NCI-H187 (cell line): Measurements from ENCODE around the gene SHC1.

ENCODE experiments used
- DNase-seq, 2 experiments: peaks; one replicate each; lab custom pipeline; 2025; lab: John Stamatoyannopoulos, UW

Gene SHC1

GRCh38 chr1:154973344-154974101, 3.0 kb upstream of the SHC1 start:
- DNase-seq = peak; percentile 95 to 97

- no peak for DNase-seq
These were observed 2.2 kb upstream of the SHC1 start for GRCh38 chr1:154972517-154973343.

DNA sequence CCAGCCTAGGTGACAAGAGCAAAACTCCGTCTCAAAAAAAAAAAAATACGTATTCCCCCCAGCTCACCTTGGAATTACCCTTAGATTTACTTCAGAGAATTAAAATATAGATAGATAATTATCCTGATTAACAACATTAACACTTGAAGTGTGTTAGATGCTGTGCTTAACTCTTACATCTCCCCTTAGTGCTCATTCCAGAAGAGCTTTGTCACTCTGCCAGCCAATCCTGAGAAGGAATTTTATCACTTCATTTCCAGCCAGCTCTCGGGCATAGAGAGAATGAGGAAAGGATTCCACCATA, 1.6 kb upstream of the SHC1 start:
- DNase-seq = no peak

DNA sequence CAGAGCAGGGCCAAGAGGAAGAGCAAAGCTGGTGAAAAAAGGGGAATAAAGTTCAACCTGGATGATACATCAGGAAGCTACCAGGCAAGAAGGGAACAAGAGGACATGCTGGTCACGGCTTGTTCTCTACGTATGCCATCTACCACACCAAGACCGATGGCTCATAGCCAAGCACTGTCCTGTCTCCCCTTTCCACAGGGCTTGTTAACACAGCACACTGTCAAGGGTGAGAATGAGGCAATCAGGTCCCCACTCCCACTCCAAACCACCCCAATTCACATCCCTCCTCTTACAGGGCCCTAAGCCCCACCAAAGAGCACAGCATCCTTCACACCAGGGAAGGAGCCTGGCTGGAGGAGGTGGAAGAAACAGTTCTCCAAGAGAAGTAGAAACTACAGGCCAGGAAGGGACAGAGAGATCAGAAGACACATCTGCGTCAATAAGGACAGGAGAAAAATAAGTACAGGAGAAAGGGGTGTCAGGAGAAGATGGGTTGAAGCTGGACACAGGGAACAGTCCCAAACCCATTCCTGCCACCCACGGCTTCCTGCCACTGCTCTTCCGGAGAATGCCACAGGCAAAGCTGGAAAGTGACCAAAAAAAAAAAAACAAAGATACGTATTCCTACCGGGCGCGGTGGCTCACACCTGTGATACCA, 923 bp upstream of the SHC1 start:
- no peak for DNase-seq

- DNase-seq = no peak
These were observed 591 bp downstream of the SHC1 start for GRCh38 chr1:154969860-154970452.

- DNase-seq = no peak
These were observed 1.3 kb downstream of the SHC1 start for GRCh38 chr1:154969246-154969645.

- no peak for DNase-seq
These were observed 1.8 kb downstream of the SHC1 start for GRCh38 chr1:154968731-154969130.

DNA sequence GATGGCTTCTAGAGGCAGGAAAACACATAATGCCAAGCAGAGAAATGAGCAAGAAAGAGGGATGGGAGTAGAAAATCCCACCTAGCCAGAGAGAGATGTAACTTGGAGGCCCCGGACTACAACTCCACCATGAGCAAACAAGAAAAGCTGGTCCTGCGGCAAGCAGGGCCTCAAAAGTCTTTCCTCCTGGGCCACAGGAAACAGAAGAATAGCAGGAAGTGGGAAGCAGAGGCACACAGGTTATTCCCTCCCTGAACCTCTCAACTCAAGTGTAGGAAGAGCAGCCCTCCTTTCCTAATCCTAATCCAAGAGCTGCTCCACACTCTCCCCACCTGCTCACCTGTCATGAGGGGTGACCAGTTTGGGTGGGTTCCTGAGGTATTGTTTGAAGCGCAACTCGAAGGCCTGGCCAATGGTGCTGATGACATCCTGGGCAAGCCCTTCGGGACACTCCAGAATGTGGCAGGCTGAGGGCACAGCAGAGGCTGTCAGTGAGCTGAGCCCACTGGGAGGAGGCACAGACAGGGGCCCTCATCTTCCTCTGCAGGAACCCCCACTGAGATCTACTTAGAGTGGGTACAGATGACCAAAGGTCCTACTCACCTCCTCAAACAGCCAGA, 3.1 kb downstream of the SHC1 start:
- DNase-seq = no peak

DNA sequence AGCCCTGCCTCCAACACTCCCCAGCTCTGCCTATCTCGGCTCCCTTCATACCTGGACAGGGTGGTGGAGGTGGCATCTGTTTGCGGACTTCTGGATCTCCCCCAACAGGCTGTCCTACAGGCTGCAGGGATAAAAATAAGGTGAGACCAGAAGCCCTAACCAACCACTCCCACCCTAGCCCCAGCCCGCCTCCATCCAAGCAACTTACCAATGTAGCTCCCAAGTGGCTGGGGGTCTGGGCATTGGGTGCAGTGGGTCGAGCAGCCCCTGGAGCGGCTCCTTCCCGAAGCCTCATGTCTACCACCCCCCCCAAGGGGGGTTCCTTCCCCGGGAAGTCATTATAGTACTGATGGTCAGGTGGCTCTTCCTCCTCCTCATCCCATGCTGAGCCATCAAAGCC, 4.4 kb downstream of the SHC1 start:
- DNase-seq = no peak

GRCh38 chr1:154964359-154964758, 6.2 kb downstream of the SHC1 start:
- no peak for DNase-seq

GRCh38 chr1:154963643-154964042, 6.9 kb downstream of the SHC1 start:
- no peak for DNase-seq

- DNase-seq = no peak
These were observed 7.7 kb downstream of the SHC1 start for GRCh38 chr1:154962795-154963330.

GRCh38 chr1:154962156-154962749, 8.3 kb downstream of the SHC1 start:
- DNase-seq = peak in 1 of 2 experiments; percentile 65

- peak; percentile 73 to 93 for DNase-seq
These were observed 9.1 kb downstream of the SHC1 start, which contains the start of gene PYGO2 for GRCh38 chr1:154961207-154962155. PYGO2 (minus strand) TSS chr1:154961782; CDS start chr1:154961576, 206 bp downstream.

DNA sequence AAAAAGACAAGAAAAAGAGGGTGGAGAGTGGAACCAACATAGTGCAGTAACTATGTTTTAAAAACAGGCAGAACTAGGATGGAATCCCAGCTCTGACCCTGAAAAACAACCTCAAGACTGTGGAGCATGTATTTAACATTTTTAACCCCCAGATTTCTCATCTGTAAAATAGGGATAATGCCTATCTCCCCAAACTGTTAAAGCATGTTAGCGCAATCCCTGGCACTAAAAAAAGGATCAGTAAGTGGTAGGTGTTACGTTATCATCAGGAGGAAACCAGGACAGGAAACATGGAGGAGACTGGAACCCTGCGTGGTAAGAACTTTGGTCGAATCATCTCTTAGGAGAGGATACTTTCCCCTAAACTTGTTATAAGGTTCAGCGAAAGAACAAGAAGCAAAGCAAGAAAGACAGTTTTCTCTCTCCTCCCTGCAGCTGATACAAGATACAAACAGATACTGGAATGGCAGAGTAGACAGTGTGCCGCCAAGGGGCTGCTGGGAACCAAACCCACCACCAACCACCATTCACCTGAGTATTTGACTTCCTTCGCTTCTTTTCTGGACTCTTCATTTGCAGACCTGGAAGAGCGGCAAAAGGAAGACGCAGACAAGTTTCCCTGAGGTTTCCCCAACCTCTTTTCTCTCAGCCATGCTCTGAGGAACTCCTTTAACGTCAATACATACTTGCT, 10.0 kb downstream of the SHC1 start:
- DNase-seq = no peak

- no peak for DNase-seq
These were observed 11.1 kb downstream of the SHC1 start for GRCh38 chr1:154959426-154959780.

GRCh38 chr1:154958681-154959425, 11.7 kb downstream of the SHC1 start:
- DNase-seq = no peak

- DNase-seq = no peak
These were observed 12.5 kb downstream of the SHC1 start for GRCh38 chr1:154958036-154958435.

GRCh38 chr1:154957091-154957657, 13.4 kb downstream of the SHC1 start:
- DNase-seq = no peak
